HG02884 (cell line): ENCODE results near the gene STMN3.

Experiments used
- ATAC-seq: cut with Tn5 transposase; IDR thresholded peaks from one replicate; pipeline ENCODE4 v1.9.1; 2021; ENCODE audit warnings: mild to moderate bottlenecking, moderate library complexity; ENCODE audit not compliant: unreplicated experiment

STMN3 gene

GRCh38 chr20:63692436-63693082 is 39.3 kb upstream of the STMN3 start:
- no peak for ATAC-seq

DNA sequence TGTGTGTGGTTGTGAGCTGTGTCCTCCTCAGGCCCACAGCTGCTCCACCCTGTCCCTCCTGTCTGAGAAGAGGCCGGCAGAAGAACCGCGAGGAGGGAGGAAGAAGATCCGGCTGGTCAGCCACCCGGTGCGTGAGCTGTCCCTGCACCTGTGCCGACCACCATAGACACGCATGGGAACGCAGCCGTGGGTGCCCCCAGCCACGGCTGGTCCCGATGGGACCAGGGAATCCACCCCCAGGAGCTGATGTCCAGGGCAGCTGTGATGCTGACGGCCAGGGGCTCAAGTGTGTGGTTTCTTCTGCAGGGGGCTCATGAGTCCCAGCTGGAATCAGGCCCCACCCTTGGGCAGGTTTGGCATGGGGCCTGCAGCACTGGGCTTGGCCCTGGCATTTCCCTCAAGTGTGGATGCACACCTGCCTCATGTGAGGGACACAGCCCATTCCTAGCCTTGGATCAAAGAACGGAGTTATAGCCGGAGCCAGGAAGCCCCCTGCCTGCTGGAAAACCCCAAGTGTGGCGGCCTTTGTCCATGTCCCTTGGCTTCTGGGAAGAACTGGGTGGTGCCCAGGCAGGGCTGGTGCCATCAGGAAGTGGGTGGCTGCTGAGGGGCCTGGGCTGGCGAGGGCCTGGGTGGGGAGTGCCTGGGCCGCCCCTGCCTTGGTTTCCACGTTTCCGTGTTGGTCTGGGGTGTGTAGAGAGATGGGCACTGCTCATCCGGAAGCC is 38.6 kb upstream of the STMN3 start:
- no peak for ATAC-seq

- no peak for ATAC-seq
These were observed 37.9 kb upstream of the STMN3 start for GRCh38 chr20:63690898-63691710.

GRCh38 chr20:63690003-63690897 is 37.0 kb upstream of the STMN3 start:
- ATAC-seq: no peak

DNA sequence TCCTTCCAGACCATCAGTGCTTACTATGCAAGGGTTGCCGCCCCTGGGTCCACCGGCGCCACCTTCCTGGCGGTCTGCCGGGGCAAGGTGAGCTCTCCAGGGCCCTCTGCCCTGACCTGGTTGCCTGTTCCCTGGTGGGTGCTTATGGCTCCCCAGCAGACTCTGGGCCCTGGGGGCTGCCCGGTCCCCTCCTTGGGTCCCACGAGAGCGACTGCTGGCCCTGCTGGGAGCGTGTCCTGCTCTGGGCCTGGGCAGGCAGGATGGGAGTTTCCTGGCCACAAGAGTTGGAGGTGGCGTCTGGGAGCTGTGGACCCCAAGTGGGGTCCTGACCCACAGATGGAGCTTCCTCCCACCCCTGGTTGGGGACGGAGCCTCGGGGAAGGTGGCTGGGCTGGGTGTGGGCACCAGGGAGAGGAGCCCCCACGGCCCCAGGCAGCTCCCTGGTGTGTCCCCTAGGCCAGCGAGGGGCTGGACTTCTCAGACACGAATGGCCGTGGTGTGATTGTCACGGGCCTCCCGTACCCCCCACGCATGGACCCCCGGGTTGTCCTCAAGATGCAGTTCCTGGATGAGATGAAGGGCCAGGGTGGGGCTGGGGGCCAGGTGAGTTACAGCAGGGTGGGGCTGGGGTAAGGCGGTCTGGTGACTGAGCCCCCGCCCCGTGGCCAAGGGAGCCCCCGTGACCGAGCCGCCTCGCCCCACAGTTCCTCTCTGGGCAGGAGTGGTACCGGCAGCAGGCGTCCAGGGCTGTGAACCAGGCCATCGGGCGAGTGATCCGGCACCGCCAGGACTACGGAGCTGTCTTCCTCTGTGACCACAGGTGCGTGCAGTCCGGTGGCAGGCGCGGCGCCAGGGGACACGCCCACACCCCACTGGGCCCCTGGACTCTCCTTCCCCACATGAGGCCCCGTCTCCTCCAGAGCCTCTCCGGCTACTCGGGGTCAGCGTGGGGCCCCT is 36.1 kb upstream of the STMN3 start:
- ATAC-seq: no peak

DNA sequence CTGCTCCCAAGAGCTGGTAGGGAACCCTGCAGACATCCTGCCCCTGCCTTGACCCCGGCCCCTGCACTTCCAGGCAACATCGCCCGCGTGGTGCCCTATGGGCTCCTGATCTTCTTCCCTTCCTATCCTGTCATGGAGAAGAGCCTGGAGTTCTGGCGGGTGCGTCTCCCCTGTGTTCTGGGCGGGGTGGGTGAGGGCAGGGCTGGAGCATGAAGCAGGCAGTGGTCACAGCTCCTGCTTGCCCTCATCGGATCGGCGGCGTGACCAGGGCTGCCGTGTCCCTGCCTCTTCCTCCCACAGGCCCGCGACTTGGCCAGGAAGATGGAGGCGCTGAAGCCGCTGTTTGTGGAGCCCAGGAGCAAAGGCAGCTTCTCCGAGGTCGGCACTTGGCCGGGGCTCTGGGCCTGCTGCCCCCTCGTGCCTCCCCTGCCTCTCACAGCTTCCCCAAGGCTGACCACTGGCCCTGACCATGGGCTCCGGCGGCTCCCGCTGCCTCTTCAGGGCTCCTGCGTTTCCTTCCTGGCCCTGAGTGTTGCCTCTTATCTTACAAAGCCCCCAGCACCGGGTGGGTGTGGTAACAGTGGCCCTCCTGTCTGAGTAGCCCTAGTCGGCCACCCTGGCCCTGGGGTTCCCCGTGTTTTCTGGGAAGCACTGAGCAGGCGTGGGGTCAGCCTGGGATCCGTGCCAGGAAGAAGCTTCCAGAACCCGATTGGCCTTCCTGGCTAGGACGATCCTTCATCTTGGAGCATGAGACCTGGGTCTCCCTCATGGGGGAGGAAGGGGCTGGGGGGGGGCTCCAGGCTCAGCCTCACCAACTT is 35.2 kb upstream of the STMN3 start:
- ATAC-seq: no peak

DNA sequence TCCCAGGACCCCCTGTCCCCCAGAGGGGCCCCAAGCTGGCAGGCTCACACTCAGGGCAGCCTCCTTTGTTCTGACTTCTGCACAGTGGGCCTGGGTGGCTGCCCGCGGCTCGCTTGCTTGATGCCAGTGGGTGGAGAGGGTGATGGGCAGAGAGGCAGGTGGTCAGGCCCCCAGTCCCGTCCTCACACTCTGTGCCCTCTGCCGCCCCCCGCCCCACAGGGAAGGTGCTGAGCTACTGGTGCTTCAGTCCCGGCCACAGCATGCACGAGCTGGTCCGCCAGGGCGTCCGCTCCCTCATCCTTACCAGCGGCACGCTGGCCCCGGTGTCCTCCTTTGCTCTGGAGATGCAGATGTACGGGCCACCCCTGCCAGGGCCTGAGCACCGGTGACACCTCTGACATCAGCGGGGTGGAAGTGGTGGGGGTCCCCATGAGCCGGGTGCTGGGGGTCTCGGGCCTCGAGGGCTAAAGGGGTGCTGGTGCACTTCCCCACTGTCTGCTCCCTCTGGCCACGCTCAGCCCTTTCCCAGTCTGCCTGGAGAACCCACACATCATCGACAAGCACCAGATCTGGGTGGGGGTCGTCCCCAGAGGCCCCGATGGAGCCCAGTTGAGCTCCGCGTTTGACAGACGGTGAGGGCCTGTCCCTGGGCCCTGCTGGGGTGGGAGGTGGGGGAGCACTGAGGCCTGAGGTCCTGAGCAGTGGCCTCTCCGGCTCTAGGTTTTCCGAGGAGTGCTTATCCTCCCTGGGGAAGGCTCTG is 34.4 kb upstream of the STMN3 start:
- ATAC-seq: no peak

DNA sequence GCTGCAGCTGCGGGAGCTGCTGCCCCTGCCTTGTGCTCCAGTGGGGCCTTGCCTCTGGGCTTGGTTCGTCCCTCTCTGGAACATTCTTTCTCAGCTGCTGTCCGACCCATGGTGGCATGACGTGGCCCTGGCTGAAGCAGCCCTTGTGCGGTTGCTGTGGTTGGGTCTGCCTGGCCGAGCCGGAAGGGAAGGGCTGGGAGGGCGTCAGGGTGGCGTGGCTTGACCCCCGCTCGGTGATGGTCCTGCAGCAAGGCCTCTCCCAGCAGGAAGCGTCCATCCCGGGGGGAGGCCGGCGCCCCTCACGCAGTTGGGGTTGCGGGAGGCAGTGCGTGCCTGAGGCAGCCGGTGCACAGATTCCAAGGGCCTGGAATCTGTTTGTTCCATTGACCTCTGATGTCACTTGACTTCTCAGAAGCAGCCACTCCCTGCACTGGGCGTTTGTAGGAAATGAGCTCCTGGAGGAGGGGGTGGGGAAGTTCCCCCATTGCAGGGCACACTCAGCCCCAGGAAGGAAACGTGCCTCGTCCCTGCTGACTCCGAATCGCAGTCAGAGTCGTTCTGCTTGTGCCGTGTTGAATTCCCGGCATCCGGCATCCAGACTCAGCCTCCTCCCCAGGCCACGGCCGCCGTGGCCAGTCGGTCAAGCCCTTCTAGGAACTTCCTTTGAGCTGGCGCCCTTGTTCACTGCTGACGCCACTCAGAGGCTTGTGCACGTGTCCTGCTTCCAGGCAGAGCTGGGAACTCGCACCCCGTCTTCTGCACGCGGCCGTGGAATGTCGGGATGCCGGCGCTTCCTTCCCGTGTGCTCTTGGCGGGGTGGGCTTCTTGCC is 33.5 kb upstream of the STMN3 start:
- ATAC-seq: no peak

GRCh38 chr20:63686094-63686491 is 32.9 kb upstream of the STMN3 start:
- no peak for ATAC-seq

GRCh38 chr20:63685269-63686026 is 32.2 kb upstream of the STMN3 start:
- ATAC-seq: no peak

- no peak for ATAC-seq
These were observed 29.3 kb upstream of the STMN3 start for GRCh38 chr20:63682384-63683139.

DNA sequence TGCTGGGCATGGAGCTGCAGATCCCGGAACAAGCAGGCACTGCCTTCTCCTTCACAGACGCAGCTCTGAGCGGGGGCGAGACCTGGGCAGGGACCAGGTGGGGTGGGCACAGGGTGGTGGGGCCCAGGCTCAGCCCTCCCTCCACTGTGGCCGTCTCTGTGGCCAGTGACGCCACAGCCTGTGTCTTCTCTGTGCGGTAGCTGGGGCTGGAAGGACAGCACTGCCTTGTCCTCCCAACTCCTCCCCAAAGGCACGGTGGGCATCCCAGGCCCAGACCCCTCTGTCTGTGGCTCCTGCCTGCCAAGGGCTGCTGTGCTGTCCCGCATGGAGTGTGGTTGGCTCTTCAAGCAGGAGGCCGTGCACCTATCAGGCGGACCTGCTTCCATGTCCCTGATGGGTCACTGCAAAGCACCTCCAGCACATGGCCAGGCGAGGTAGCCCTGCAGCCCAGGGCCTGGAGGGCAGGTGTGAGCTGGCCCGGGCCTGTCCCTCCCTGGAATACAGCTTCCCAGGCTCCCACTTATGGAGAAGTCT is 28.5 kb upstream of the STMN3 start:
- ATAC-seq: no peak

DNA sequence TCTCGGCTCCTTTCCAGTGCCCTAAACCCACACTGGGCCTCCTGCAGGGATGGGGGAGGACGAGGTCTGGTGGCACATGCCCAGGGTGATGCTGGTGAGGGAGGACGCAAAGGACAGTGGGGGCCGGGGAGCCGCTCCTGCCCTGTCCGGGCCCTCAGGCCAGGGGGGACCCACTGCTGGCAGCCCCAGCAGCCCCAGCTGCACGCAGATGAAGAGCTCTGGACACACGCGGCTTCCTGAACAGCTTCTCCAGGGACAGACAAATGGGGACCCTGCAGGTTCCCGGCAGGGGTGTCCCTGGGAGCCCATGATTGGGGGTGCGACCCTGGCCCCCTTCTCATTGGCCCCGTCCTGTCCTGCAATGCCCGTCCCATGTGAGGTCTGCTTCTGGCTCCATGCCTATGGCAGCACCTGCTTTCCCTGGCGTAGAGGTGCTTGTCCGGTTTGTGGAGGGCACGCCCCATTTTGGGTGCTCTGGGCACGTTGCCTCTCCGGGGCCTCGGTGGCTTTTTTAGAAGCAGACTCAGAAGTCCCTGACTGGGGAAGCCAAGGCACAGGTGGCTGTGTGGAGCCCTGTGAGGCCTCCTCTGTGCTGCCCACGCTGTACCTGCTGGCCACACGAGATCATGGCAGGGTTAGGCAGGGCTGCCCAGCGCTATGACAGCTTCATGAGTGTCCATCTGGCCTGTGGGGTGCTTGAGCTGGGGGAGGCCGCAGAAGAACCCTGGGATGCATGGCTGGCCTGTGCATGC is 27.8 kb upstream of the STMN3 start:
- ATAC-seq: no peak

- no peak for ATAC-seq
These were observed 27.2 kb upstream of the STMN3 start for GRCh38 chr20:63680427-63680826.

GRCh38 chr20:63679799-63680305 is 26.6 kb upstream of the STMN3 start:
- ATAC-seq: no peak
